Measurements from ENCODE around the gene COLEC12.

GRCh38 chr18:316393-316792 is 184.1 kb downstream of the COLEC12 start:
- no peak for TF ChIP-seq CTCF (IDR thresholded peaks at IDR 0.05)
- TF ChIP-seq POLR2A (IDR thresholded peaks at IDR 0.05), result no peak

Data from testis (tissue), 2 donors.